IPS-18a (cell line): ENCODE data around the gene ELAPOR2.

Source experiments
- H3K27ac ChIP-seq: one replicate; pipeline ENCODE4 v1.5.1; 2013; ENCODE audit warnings: low read length
- H3K27me3 ChIP-seq: one replicate; pipeline ENCODE4 v1.6.1; 2013; ENCODE audit warnings: mild to moderate bottlenecking, low read length; ENCODE audit not compliant: control insufficient read depth, insufficient read depth
- H3K36me3 ChIP-seq: one replicate; pipeline ENCODE4 v1.6.1; 2013; ENCODE audit warnings: low read depth, low read length; ENCODE audit not compliant: control insufficient read depth
- H3K4me1 ChIP-seq: one replicate; pipeline ENCODE4 v1.6.1; 2013; ENCODE audit warnings: low read depth, low read length; ENCODE audit not compliant: control insufficient read depth
- H3K4me3 ChIP-seq: one replicate; pipeline ENCODE4 v1.5.1; 2013; ENCODE audit warnings: low read length
- H3K9ac ChIP-seq: one replicate; pipeline ENCODE4 v1.6.1; 2013; ENCODE audit warnings: mild to moderate bottlenecking, low read length, moderate library complexity
- H3K9me3 ChIP-seq: one replicate; pipeline ENCODE4 v1.6.1; 2013; ENCODE audit warnings: low read depth, low read length; ENCODE audit not compliant: control insufficient read depth

ELAPOR2 gene

DNA sequence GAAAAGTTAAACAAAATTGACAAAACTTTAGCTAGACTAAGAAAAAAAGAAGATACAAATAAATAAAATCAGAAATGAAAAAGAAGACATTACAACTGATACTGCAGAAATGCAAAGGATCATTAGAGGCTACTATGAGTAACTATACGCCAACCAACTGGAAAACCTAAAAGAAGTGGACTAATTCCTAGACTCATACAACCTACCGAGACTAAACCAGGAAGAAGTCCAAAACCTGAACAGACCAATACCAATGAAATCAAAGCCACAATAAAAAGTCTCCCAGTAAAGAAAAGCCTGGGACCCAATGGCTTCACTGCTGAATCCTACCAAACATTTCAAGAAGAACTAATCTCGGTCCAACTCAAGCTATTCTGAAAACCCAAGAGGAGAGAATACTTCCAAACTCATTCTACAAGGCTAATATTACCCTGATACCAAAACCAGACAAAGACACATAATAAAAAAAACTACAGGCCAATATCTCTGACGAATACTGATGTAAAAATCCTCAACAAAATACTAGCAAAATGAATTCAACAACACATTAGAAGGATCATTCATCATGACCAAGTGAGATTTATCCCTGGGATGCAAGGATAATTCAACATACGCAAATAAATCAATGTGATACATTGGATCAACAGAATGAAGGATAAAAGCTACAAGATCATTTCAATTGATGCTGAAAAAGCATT is 20.3 kb downstream of the ELAPOR2 start:
- peaks cover 9% of the 10 kb centered on the region for H3K4me1 ChIP-seq
- H3K27ac ChIP-seq, result peak overlapping the region; percentile 67
- H3K36me3 ChIP-seq, result no peaks in the 10 kb centered on the region
- H3K27me3 ChIP-seq, result no peaks in the 10 kb centered on the region
- peak overlapping the region; percentile 95 for H3K4me3 ChIP-seq
- peak overlapping the region; percentile 95 for H3K9ac ChIP-seq
- no peaks in the 10 kb centered on the region for H3K9me3 ChIP-seq

DNA sequence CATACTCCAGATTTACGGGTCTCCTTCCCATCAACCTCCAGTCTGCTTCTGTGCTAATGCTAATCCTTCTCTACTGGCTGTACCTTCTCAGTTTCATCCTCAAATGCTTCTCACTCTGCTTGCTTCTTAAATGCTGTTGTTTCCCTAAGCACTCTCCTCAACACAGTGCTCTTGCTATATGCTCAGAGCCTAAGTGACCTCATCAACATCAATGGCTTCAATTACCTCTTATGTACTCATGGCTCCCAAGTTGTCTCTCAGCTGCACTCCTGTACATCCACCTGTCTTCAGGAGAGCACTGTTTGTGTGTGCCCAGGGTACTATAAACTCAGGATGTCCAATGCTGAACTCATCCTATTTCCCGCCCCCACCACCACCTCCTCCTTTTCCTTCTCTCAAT is 22.5 kb downstream of the ELAPOR2 start:
- Histone ChIP-seq H3K9ac (no peak overlapping the region), H3K4me1 (peaks cover 9% of the 10 kb centered on the region), H3K27ac (no peak overlapping the region), H3K36me3 (no peaks in the 10 kb centered on the region), H3K27me3 (no peaks in the 10 kb centered on the region), H3K9me3 (no peaks in the 10 kb centered on the region), H3K4me3 (no peak overlapping the region)

DNA sequence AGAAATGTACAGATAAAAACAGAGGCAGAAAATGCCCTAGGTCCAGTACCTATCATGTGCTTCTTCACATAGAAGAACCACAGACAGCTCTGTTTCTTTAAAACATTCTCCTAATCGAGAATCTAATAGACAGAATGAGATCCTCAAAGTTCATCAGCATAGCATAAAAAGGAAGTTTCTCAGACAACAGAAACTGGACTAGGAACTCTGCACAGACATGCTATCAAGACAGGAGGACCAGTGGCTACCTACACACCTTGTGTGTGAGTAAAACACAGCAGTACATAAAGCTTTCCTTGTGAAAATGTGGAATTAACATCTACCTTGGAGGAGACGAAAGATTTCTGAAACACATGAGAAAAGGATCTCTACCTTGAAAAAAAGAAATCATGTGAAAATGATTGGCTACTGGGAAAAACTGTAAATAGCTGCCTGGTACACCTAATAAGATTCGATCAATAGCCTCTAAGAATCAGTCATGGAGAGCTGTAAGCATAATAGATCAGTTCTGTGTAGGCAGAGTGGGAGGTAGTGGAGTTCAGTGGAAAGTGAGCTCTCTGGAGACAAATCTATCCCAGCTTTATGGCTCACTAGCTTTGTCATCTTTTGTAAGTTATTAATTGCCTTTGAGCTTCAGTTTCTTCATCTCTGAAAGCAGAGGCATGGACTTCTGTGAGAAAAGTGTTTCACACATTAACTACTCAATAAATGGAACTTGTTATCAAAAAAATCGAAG is 26.7 kb downstream of the ELAPOR2 start:
- Histone ChIP-seq H3K36me3 (no peaks in the 10 kb centered on the region), H3K4me3 (no peak overlapping the region), H3K9ac (no peak overlapping the region), H3K27ac (no peak overlapping the region), H3K4me1 (peaks cover 14% of the 10 kb centered on the region), H3K9me3 (no peaks in the 10 kb centered on the region), H3K27me3 (no peaks in the 10 kb centered on the region)

DNA sequence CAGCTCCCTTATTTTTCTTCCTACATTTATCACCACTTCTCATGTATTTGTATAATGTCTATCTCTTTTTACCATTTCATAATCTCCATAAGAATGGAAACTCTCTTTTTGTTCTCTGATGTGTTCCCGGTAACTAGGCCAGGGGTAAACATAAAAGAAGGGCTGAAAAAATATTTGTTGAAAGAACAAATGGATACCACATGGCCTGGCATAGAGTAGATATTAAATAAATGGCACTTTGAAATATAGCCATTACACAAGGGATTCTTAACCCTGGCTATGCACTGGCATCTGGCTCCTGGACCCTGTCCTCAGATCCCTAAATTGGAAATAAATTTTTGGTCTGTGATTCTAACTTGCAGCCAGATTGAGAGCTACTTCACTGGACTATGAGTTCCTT is 30.4 kb downstream of the ELAPOR2 start:
- no peak overlapping the region for H3K9ac ChIP-seq
- H3K4me1 ChIP-seq, result peaks cover 14% of the 10 kb centered on the region
- H3K27ac ChIP-seq, result no peak overlapping the region
- H3K4me3 ChIP-seq, result no peak overlapping the region
- no peaks in the 10 kb centered on the region for H3K9me3 ChIP-seq
- H3K27me3 ChIP-seq, result no peaks in the 10 kb centered on the region
- no peaks in the 10 kb centered on the region for H3K36me3 ChIP-seq

DNA sequence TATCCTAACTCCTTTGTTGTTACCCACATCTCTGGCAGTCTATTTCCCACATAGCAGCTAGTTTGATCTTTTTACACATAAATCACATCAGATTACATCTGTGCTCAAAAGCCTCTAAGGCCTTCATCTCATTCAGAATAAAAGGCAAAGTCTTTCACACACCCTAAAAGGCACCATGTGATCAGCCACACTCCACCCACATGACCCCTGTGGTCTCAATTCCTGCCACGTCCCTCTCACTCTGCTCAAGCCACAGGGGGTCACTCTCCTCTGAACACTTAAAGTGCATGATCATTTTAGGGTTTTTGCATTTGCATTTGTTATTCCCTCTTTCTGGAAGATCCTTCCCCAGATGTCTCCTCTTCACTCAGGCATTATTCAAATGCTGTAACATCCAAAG is 30.8 kb downstream of the ELAPOR2 start:
- Histone ChIP-seq H3K27me3 (no peaks in the 10 kb centered on the region), H3K9ac (no peak overlapping the region), H3K4me3 (no peak overlapping the region), H3K36me3 (no peaks in the 10 kb centered on the region), H3K9me3 (no peaks in the 10 kb centered on the region), H3K27ac (no peak overlapping the region), H3K4me1 (peaks cover 14% of the 10 kb centered on the region)

DNA sequence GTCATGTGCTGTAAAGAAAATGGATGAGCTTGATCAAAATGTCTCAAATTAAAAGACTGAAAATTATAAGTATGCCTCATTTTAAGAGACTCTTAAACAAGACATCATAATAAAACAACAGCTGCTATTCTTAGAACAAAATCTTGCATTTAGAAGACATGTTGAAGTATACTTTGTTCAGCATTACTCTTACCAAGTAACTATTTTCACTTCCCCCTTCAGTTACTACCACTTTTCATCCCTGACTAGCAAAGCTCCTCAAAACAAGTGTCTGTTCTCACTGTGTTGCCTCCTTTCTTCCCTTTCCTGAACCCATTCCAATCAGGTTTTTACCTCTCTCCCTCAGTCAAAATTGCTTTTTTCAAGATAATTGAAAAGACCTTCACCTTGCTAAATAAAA is 31.6 kb downstream of the ELAPOR2 start:
- no peaks in the 10 kb centered on the region for H3K9me3 ChIP-seq
- no peaks in the 10 kb centered on the region for H3K36me3 ChIP-seq
- H3K27ac ChIP-seq, result no peak overlapping the region
- H3K27me3 ChIP-seq, result no peaks in the 10 kb centered on the region
- H3K4me3 ChIP-seq, result no peak overlapping the region
- peaks cover 14% of the 10 kb centered on the region for H3K4me1 ChIP-seq
- no peak overlapping the region for H3K9ac ChIP-seq

DNA sequence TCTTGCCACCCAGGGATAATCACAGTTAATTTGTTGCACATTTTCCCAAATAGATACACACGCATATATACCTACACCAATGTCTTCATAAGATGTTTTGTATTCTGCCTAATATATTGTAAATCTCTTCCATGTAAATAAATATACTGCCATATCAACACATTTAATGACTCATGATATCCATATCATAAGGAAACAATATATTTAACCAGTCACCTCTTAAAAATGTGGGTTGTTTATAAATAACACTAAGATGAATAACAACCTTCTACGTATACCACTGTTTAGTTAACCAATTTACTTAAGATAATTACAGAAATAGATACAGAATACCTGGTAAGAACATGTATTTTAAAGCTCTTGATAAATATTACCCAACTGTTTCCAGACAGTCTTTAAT is 38.2 kb downstream of the ELAPOR2 start:
- Histone ChIP-seq H3K27me3 (no peaks in the 10 kb centered on the region), H3K36me3 (no peaks in the 10 kb centered on the region), H3K4me3 (no peak overlapping the region), H3K9ac (no peak overlapping the region), H3K27ac (no peak overlapping the region), H3K4me1 (no peaks in the 10 kb centered on the region), H3K9me3 (no peaks in the 10 kb centered on the region)

DNA sequence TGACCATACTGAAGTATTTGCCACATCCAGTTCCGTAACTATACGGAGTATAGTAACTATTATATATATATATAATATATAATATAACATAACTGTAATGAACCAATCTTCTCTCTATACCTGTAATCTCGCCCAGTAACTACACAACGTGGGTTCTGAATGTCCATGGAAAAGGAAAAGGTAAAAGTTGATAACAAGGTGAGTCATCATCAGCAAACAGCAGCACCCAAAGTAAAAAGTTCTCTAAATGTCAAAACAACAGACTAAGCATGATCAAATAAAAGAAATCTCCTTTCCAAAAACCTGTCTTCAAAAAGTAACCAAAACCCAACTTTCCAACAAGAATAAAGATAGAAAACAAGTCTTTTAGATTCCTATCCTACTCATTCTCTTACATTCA is 42.8 kb downstream of the ELAPOR2 start:
- no peaks in the 10 kb centered on the region for H3K27me3 ChIP-seq
- H3K4me3 ChIP-seq, result no peak overlapping the region
- no peak overlapping the region for H3K9ac ChIP-seq
- no peaks in the 10 kb centered on the region for H3K4me1 ChIP-seq
- no peak overlapping the region for H3K27ac ChIP-seq
- H3K9me3 ChIP-seq, result no peaks in the 10 kb centered on the region
- no peaks in the 10 kb centered on the region for H3K36me3 ChIP-seq

DNA sequence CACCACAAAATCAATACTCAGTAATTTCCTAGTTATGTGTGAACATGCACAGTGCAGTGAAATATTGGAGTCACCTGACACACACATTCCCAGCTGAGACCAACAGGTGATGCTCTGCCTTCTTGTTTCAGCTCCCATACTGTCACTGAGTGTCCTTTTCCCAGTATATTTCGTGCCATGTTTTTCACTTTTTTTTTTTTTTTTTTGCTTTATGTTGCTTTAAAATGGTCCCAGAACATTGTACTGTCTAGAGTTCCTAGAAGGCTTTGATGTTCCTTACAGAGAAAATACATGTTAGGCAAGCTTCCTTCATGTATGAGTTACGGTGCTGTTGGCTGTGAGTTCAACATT is 45.6 kb downstream of the ELAPOR2 start:
- H3K4me3 ChIP-seq, result no peak overlapping the region
- no peak overlapping the region for H3K27ac ChIP-seq
- no peaks in the 10 kb centered on the region for H3K36me3 ChIP-seq
- no peaks in the 10 kb centered on the region for H3K27me3 ChIP-seq
- no peak overlapping the region for H3K9ac ChIP-seq
- no peaks in the 10 kb centered on the region for H3K9me3 ChIP-seq
- no peaks in the 10 kb centered on the region for H3K4me1 ChIP-seq

DNA sequence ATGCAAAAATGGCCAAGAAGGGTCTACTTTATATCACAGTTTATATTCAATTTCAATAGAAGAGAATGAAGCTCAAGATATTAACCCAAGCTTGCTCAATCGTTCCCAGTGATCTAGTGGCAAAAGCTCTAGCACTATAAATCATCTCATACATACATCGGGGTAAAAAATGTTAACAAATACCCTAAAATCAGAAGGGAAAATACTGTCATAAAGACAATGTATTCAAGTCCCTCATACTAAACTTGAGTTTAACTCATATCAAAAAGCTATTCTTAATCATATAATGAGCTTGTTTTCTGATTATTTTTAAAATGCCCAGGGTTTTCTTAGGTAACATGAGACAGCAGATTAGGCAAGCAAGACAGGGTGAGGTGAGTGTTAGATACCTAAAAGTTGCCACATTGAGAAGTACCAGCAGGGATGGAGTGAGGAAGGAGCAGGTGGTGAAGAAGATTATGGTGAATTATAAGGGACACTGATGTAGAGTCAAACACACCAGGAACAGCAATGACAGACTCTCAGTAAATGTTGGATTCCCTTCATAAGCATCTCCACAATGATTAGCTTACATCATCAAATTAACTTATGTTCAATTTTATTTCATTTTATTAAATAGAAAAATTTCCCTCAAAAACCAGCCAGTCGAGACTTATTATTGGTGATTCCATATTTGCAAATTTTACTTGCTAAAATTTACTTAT is 46.2 kb downstream of the ELAPOR2 start:
- no peak overlapping the region for H3K9ac ChIP-seq

More for the DNA sequence above, 46.2 kb downstream of the ELAPOR2 start:
- Histone ChIP-seq H3K27me3 (no peaks in the 10 kb centered on the region), H3K4me1 (no peaks in the 10 kb centered on the region), H3K4me3 (no peak overlapping the region), H3K27ac (no peak overlapping the region), H3K36me3 (no peaks in the 10 kb centered on the region), H3K9me3 (no peaks in the 10 kb centered on the region)
